Natural killer cell (primary cell): Measurements from ENCODE around the gene NTRK2. TPM values are rescaled to one million over a fixed set of nuclear protein-coding genes. Genes with fewer than 3 reads are reported as not detected.
"Not testable (repeated sequence)": the region's sequence is repeated elsewhere in the genome, so short reads cannot be mapped to it uniquely, and the experiment has no call there.

Source experiments
- ATAC-seq, 3 donors: fragments of 150-1000 bp in 2 of 3; fragments of 200-7000 bp in 1 of 3; cut with Tn5 transposase; 1 replicate in 1 of 3; 2 replicates in 2 of 3; pipeline ENCODE4 v1.10.0; 2021; ENCODE audit warnings: mild to moderate bottlenecking in 2 of 3, moderate library complexity in 2 of 3
- DNase-seq, 2 donors: peaks; one replicate each; pipeline versions ENCODE4 v3.0.0 to v3.0.0-alpha.2; 2013 to 2021; ENCODE audit warnings: mixed read lengths in 1 of 2
- H3K27ac ChIP-seq: one replicate; pipeline ENCODE4 v1.5.1; 2013; ENCODE audit warnings: mild to moderate bottlenecking, low read length
- H3K27me3 ChIP-seq: one replicate; pipeline ENCODE4 v1.6.1; 2013; ENCODE audit warnings: low read length; ENCODE audit not compliant: control insufficient read depth, insufficient read depth
- H3K36me3 ChIP-seq: one replicate; pipeline ENCODE4 v1.6.1; 2013; ENCODE audit warnings: low read length; ENCODE audit not compliant: control insufficient read depth, insufficient read depth
- H3K4me1 ChIP-seq: one replicate; pipeline ENCODE4 v1.6.1; 2013; ENCODE audit warnings: low read length; ENCODE audit not compliant: control insufficient read depth, insufficient read depth
- H3K4me3 ChIP-seq: one replicate; pipeline ENCODE4 v1.5.1; 2013; ENCODE audit warnings: low read length
- H3K9me3 ChIP-seq: one replicate; pipeline ENCODE4 v1.6.1; 2013; ENCODE audit warnings: low read length; ENCODE audit not compliant: control insufficient read depth, insufficient read depth
- H3K27ac Mint-ChIP-seq, 2 donors: one replicate each; pipeline ENCODE4 v1.8.0; 2022; ENCODE audit warnings: mild to moderate bottlenecking in 2 of 2, mixed read lengths in 2 of 2, moderate library complexity in 1 of 2
- H3K27me3 Mint-ChIP-seq, 2 donors: one replicate each; pipeline ENCODE4 v1.8.0; 2022; ENCODE audit warnings: low read depth in 2 of 2, mixed read lengths in 2 of 2
- H3K36me3 Mint-ChIP-seq: one replicate; pipeline ENCODE4 v1.8.0; 2022; ENCODE audit warnings: mixed read lengths
- H3K4me1 Mint-ChIP-seq, 2 donors: one replicate each; pipeline ENCODE4 v1.8.0; 2022; ENCODE audit warnings: mixed read lengths in 2 of 2
- H3K4me3 Mint-ChIP-seq: one replicate; pipeline ENCODE4 v1.8.0; 2022; ENCODE audit warnings: mild to moderate bottlenecking, moderate library complexity, mixed read lengths
- H3K9me3 Mint-ChIP-seq, 2 donors: one replicate each; pipeline ENCODE4 v1.8.0; 2022; ENCODE audit warnings: mixed read lengths in 2 of 2
- WGBS: methylation state at CpG from one replicate; pipeline ENCODE4 v1.1.7; 2013; ENCODE audit warnings: missing lambda C conversion rate; ENCODE audit not compliant: insufficient coverage; 5-methylcytosine and 5-hydroxymethylcytosine counted together
- intact Hi-C: fragments of 100-400 bp; cut with micrococcal nuclease; formaldehyde crosslinking; loops from one replicate; pipeline ENCODE4 v1.14.2; 2022
- total RNA-seq, 4 donors: library from RNA; stranded (reverse); fragments of 120-200 nt in 1 of 4; gene quantifications; one replicate each; pipeline versions ENCODE4 v1.2.3 to v1.2.4, GENCODE V29; 2013 to 2022
- TF ChIP-seq, protein P1 (sequence below): fragments of 200-600 bp; IDR thresholded peaks from one replicate; pipeline ENCODE4 v1.8.0; 2022; ENCODE audit warnings: antibody characterized with exemption

Gene NTRK2
- total RNA-seq, 3 donors from 2014 or later (not counting 1 experiment from before 2014, with no cell fraction given) = 0.08 TPM; not detected in 2

DNA sequence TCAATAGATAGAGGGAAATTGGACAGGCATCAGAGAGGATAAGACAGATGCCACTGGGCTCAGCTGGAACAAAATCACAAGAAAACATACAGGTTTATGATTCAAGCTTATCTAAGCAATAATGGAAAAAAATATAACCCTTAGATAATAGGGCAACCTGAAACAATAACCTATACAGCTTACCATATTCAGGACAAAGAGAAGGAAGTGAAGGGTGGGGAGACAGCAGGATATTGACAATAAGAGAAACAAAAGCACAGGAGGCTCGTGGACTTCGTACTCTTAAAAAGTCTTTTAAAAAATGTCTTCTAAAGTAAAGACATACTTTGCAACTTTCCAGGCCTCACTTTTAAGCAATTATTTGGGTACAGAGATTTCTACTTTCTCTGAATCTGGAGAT lies 225.3 kb downstream of the NTRK2 start:
- Mint-ChIP-seq H3K27me3 (peaks cover 0 to 3% of the 10 kb centered on the region in 2 donors), H3K9me3 (no peaks in the 10 kb centered on the region), H3K27ac (no peak overlapping the region), H3K4me3 (no peak overlapping the region), H3K36me3 (no peaks in the 10 kb centered on the region), H3K4me1 (no peaks in the 10 kb centered on the region)
- DNase-seq (no peak), ATAC-seq (no peak)
- H3K27ac ChIP-seq = no peak overlapping the region
- intact Hi-C loops = no loop called here
- no peak overlapping the region for H3K4me3 ChIP-seq
- H3K36me3 ChIP-seq = no peaks in the 10 kb centered on the region
- 50% methylated on average over 2 of the region's 2 CpGs for WGBS
- no peaks in the 10 kb centered on the region for H3K9me3 ChIP-seq
- no peaks in the 10 kb centered on the region for H3K27me3 ChIP-seq
- no peaks in the 10 kb centered on the region for H3K4me1 ChIP-seq
- TF ChIP-seq, protein P1, sequence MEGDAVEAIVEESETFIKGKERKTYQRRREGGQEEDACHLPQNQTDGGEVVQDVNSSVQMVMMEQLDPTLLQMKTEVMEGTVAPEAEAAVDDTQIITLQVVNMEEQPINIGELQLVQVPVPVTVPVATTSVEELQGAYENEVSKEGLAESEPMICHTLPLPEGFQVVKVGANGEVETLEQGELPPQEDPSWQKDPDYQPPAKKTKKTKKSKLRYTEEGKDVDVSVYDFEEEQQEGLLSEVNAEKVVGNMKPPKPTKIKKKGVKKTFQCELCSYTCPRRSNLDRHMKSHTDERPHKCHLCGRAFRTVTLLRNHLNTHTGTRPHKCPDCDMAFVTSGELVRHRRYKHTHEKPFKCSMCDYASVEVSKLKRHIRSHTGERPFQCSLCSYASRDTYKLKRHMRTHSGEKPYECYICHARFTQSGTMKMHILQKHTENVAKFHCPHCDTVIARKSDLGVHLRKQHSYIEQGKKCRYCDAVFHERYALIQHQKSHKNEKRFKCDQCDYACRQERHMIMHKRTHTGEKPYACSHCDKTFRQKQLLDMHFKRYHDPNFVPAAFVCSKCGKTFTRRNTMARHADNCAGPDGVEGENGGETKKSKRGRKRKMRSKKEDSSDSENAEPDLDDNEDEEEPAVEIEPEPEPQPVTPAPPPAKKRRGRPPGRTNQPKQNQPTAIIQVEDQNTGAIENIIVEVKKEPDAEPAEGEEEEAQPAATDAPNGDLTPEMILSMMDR = no peak

DNA sequence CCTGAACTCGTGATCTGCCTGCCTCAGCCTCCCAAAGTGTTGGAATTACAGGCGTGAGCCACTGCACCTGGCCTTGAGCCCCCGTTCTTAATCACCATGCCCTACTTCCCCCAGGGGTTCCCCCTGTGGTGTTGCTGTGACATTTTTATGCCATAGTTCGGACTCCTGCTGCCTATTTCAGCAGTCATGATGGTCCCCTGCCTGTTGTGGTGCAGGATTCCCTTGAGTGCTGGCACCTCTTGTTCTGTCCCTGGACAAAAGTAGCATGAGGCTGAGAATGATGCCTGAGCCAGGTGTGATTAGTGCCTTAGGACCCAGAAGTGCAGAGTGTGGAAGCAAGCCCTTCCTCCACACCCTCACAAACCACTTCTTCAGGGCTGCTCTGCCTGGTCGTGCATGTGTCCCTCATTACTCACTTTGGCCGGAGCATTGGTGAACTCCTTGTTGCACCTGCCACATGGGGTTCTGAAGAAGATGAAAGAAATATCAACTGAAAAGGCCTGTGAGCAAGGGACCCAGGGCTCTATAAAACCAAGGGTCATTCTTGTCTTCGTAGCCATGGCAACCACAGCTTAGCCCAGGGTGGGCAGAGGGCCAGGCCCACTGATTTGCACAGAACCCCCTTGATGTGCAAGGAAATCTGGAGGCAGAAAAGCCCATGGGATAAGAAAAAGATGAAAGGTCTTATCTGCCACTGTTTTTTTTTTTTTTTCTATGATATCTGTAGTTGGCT lies 228.0 kb downstream of the NTRK2 start:
- H3K9me3 ChIP-seq = no peaks in the 10 kb centered on the region

DNA sequence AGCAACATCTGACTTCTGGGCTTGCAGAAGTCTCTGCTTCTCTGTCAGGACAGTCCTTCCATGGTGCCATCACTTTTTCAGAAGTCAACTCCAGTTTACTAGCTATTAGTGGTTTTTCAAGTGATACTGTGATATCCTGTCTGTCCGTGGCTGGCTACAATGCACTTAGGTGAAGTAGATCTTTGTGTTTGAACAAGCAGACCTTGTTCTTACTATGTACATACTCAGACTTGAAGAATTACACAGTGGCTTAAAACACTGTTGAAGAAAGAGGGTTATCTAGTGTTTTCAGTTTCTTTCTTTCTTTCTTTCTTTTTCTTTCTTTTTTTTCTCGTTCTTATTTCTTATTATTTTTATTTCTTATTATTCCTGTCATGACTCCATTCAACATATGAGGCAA lies 228.7 kb downstream of the NTRK2 start:
- Histone ChIP-seq H3K4me3 (no peak overlapping the region), H3K9me3 (no peaks in the 10 kb centered on the region), H3K27ac (no peak overlapping the region), H3K4me1 (no peaks in the 10 kb centered on the region), H3K36me3 (no peaks in the 10 kb centered on the region), H3K27me3 (no peaks in the 10 kb centered on the region)
- intact Hi-C loops = no loop called here
- H3K27ac Mint-ChIP-seq = no peak overlapping the region
- no CpG with 5 or more reads among the region's 2 CpGs for WGBS
- DNase-seq (no peak), ATAC-seq (no peak)
- H3K36me3 Mint-ChIP-seq = no peaks in the 10 kb centered on the region
- TF ChIP-seq, protein P1 = no peak
- peaks cover 0 to 3% of the 10 kb centered on the region in 2 donors for H3K27me3 Mint-ChIP-seq
- H3K4me3 Mint-ChIP-seq = no peak overlapping the region
- no peaks in the 10 kb centered on the region for H3K4me1 Mint-ChIP-seq
- no peaks in the 10 kb centered on the region for H3K9me3 Mint-ChIP-seq

More for the DNA sequence above, 228.0 kb downstream of the NTRK2 start:
- no peak overlapping the region for H3K27ac ChIP-seq
- intact Hi-C loops = no loop called here
- 72% methylated on average over 7 of the region's 7 CpGs for WGBS
- no peaks in the 10 kb centered on the region for H3K4me1 Mint-ChIP-seq
- no peaks in the 10 kb centered on the region for H3K4me1 ChIP-seq
- H3K27me3 ChIP-seq = no peaks in the 10 kb centered on the region
- no peak overlapping the region for H3K4me3 Mint-ChIP-seq
- H3K36me3 Mint-ChIP-seq = no peaks in the 10 kb centered on the region
- ATAC-seq (no peak), DNase-seq (no peak)
- no peak overlapping the region for H3K27ac Mint-ChIP-seq
- no peak overlapping the region for H3K4me3 ChIP-seq
- peaks cover 0 to 3% of the 10 kb centered on the region in 2 donors for H3K27me3 Mint-ChIP-seq
- no peaks in the 10 kb centered on the region for H3K36me3 ChIP-seq
- no peaks in the 10 kb centered on the region for H3K9me3 Mint-ChIP-seq
- TF ChIP-seq, protein P1 = no peak

DNA sequence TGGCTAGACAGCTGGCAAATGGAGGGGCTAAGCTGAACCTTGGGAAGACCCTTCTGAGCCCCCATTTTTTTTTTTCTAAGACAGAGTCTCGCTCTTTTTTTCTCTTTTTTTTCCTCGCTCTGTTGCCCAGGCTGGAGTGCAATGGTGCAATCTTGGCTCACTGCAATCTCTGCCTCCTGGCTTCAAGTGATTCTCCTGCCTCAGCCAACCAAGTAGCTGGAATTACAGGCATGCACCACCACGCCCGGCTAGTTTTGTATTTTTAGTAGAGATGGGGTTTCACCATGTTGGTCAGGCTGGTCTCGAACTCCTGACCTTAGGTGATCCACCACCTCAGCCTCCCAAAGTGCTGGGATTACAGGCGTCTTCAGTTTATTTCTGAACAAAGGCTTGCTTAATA lies 229.1 kb downstream of the NTRK2 start:
- H3K27ac ChIP-seq, H3K9me3 ChIP-seq, H3K4me1 ChIP-seq, H3K36me3 ChIP-seq, H3K4me3 ChIP-seq, intact Hi-C loops, H3K27me3 Mint-ChIP-seq, H3K4me1 Mint-ChIP-seq, H3K27ac Mint-ChIP-seq, H3K4me3 Mint-ChIP-seq, ATAC-seq, H3K27me3 ChIP-seq, H3K9me3 Mint-ChIP-seq, H3K36me3 Mint-ChIP-seq, DNase-seq: not testable (repeated sequence)
- 78% methylated on average over 4 of the region's 6 CpGs for WGBS
